ENCODE results near the gene SEMA6A. TPM values are rescaled to one million over a fixed set of nuclear protein-coding genes. Genes with fewer than 3 reads are reported as not detected.

The SEMA6A gene
- total RNA-seq, 2 experiments from 2014 or later = not detected

DNA sequence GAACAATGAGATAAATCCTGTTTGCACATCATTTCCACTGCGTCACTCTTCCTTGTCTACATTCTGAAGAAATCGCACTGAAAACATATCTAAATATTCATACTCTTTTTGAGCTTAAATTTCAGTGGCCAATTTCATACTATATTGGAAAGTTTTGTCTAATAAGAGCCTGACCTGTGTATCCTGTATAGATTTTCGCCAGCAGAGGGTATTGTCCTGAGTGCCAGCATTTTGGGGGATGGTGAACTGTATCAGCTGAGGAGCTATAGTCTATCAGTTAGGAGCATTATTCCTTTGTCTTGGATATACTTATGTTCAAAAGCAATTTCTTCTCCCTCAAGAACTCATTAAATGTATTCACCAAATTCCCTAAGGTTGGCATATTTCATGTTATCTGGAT, 102.3 kb downstream of the SEMA6A start:
- TF ChIP-seq, protein P1, sequence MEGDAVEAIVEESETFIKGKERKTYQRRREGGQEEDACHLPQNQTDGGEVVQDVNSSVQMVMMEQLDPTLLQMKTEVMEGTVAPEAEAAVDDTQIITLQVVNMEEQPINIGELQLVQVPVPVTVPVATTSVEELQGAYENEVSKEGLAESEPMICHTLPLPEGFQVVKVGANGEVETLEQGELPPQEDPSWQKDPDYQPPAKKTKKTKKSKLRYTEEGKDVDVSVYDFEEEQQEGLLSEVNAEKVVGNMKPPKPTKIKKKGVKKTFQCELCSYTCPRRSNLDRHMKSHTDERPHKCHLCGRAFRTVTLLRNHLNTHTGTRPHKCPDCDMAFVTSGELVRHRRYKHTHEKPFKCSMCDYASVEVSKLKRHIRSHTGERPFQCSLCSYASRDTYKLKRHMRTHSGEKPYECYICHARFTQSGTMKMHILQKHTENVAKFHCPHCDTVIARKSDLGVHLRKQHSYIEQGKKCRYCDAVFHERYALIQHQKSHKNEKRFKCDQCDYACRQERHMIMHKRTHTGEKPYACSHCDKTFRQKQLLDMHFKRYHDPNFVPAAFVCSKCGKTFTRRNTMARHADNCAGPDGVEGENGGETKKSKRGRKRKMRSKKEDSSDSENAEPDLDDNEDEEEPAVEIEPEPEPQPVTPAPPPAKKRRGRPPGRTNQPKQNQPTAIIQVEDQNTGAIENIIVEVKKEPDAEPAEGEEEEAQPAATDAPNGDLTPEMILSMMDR (IDR thresholded peaks at IDR 0.05) = no peak
- no peak overlapping the region for H3K4me3 Mint-ChIP-seq
- POLR2A ChIA-PET = no interaction called here
- intact Hi-C loops (cut with micrococcal nuclease) = no loop called here
- H3K9me3 Mint-ChIP-seq = peaks cover 10% of the 10 kb centered on the region
- peaks cover 12% of the 10 kb centered on the region for H3K36me3 Mint-ChIP-seq (ENCODE audit: low read depth)
- H3K27me3 Mint-ChIP-seq = no peaks in the 10 kb centered on the region
- CTCF ChIA-PET = no interaction called here
- DNase-seq (no peak), ATAC-seq (no peak)
- H3K4me1 Mint-ChIP-seq (ENCODE audit: low read depth) = no peaks in the 10 kb centered on the region
- H3K27ac Mint-ChIP-seq = no peak overlapping the region

DNA sequence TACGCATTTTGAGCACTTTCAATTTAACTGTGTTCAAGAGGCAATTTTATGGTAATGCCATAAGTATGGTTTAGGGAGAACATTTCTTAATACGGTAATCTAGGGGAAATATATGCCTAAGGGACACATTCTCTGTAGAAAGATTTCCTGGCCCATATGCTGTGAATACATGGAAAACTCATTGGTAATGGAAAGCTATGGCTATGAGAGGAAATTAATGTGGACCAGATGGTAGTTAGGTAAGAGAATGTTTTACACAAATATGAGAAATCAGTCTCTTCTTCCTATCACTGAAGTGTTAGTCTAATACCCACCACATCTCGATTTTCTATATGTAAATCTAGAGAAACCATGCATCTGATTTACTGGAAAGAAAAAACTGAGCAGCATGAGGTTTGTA, 105.0 kb downstream of the SEMA6A start:
- Mint-ChIP-seq H3K36me3 (ENCODE audit: low read depth) (peaks cover 6% of the 10 kb centered on the region), H3K27ac (no peak overlapping the region), H3K27me3 (no peaks in the 10 kb centered on the region), H3K4me3 (no peak overlapping the region), H3K4me1 (ENCODE audit: low read depth) (no peaks in the 10 kb centered on the region), H3K9me3 (no peaks in the 10 kb centered on the region)
- intact Hi-C loops (cut with micrococcal nuclease) = no loop called here
- DNase-seq (no peak), ATAC-seq (no peak)
- ChIA-PET CTCF (interaction anchor here (0.7 kb wide), 1 partner anchor 333 kb away, joined by 3 read pairs; no protein-coding TSS in a partner anchor), POLR2A (no interaction called here)
- TF ChIP-seq, protein P1 (IDR thresholded peaks at IDR 0.05) = no peak

DNA sequence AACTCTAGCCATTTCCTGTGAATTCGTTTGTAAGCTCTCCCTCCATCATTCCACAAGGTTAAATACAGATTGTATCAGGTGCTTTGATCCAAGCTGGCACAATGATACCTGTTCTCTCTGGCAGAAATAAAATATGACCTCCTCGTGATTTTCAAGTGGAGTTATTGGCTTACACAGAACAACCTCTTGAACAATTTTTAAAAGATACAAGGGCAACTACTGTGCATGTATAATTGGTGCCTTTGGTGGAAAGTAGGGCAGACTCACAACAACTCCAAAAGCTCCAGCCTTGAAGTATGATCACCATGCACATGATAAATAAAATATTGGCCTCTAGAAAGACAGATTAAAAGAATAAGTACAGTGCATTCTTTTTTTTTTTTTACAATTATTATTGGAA, 106.0 kb downstream of the SEMA6A start:
- CTCF ChIA-PET = no interaction called here
- H3K9me3 Mint-ChIP-seq = no peaks in the 10 kb centered on the region
- H3K27ac Mint-ChIP-seq = no peak overlapping the region
- no peaks in the 10 kb centered on the region for H3K4me1 Mint-ChIP-seq (ENCODE audit: low read depth)
- ATAC-seq (no peak), DNase-seq (no peak)
- intact Hi-C loops (cut with micrococcal nuclease) = no loop called here
- H3K36me3 Mint-ChIP-seq (ENCODE audit: low read depth) = peaks cover 6% of the 10 kb centered on the region
- H3K4me3 Mint-ChIP-seq = no peak overlapping the region
- TF ChIP-seq, protein P1 (IDR thresholded peaks at IDR 0.05) = no peak
- POLR2A ChIA-PET = interaction anchor here (0.6 kb wide), 1 partner anchor 25 kb away, joined by 3 read pairs; no protein-coding TSS in a partner anchor
- H3K27me3 Mint-ChIP-seq = no peaks in the 10 kb centered on the region

DNA sequence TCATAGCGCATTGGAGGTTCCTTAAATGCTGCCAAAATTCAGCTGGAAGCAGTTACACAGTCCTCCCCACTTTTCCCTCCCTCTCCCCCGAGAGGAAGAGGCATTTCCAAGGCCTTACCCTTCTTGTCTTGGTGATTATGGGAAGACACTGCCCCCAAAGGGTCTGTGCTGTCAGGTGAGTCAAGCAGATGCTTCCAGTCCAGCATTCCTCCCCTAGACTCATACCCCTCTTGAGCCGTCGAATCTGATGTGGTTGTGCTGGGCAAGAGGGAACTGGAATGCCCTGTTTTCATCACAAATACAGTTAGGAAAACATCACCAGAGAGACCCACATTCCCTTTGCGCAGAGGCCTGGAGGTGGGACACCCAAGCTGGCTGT, 107.2 kb downstream of the SEMA6A start:
- TF ChIP-seq, protein P1 (IDR thresholded peaks at IDR 0.05) = no peak
- POLR2A ChIA-PET = no interaction called here
- CTCF ChIA-PET = interaction anchor here (0.9 kb wide), 1 partner anchor 30 kb away, joined by 3 read pairs; no protein-coding TSS in a partner anchor
- Mint-ChIP-seq H3K4me1 (ENCODE audit: low read depth) (no peaks in the 10 kb centered on the region), H3K27me3 (no peaks in the 10 kb centered on the region), H3K4me3 (no peak overlapping the region), H3K27ac (no peak overlapping the region), H3K9me3 (no peaks in the 10 kb centered on the region), H3K36me3 (ENCODE audit: low read depth) (peaks cover 6% of the 10 kb centered on the region)
- DNase-seq = no peak
- intact Hi-C loops (cut with micrococcal nuclease) = no loop called here
- ATAC-seq = no peak

DNA sequence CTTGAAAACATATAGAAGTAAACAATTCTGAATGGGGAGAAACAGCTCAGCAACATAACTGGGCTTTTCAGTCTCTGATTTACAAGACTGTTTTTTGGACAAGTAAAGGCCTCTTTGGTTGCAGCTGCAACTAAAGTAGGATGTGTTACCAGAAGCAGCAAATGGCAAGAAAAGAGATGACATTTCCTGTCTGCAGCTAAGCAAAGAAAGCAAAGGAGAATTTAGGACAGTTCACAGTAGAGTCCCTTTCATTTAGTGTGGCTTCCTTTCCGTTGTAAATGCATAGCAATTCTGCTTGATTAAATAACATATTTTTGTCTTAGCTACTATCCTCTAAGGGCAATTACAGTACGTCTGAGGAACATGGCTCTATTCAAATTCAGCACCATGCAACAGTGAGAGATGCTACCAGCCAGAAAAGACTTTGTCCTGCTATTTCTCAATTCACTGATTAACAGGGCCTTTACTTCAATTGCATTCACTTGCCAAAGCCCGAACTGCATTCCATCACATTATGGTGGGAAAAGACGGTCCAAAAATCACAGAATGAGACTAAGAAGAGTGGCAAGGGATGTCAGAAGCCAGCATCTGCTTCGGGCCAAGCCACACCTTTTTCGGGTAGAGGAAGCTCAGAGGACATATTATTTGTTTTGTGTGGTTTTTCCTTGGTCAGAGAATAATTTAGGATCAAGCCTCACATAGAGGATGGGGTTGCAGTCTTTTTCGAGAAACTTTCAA, 107.7 kb downstream of the SEMA6A start:
- Mint-ChIP-seq H3K4me3 (no peak overlapping the region), H3K27ac (no peak overlapping the region), H3K4me1 (ENCODE audit: low read depth) (no peaks in the 10 kb centered on the region), H3K9me3 (no peaks in the 10 kb centered on the region), H3K36me3 (ENCODE audit: low read depth) (peaks cover 6% of the 10 kb centered on the region), H3K27me3 (no peaks in the 10 kb centered on the region)
- DNase-seq (no peak), ATAC-seq (no peak)
- intact Hi-C loops (cut with micrococcal nuclease) = no loop called here
- TF ChIP-seq, protein P1 (IDR thresholded peaks at IDR 0.05) = no peak
- ChIA-PET CTCF (interaction anchor here (0.9 kb wide), 1 partner anchor 31 kb away, joined by 3 read pairs; no protein-coding TSS in a partner anchor), POLR2A (interaction anchor here (0.7 kb wide), 1 partner anchor 43 kb away, joined by 3 read pairs; no protein-coding TSS in a partner anchor)
